Transverse colon (tissue), 4 donors: ENCODE measurements around the gene MUC15.

ENCODE experiments used
- POLR2A ChIP-seq: fragments of 450-650 bp; IDR thresholded peaks from one replicate; pipeline ENCODE4 v1.6.1; 2016; ENCODE audit warnings: antibody characterized with exemption, mild to moderate bottlenecking, moderate library complexity
- POLR2AphosphoS5 ChIP-seq, 3 donors: sonication (generic); formaldehyde crosslinking; IDR thresholded peaks; one replicate each; pipeline ENCODE4 v1.6.1; 2016; ENCODE audit warnings: antibody characterized with exemption in 3 of 3
- TF ChIP-seq, protein P1 (sequence below), 5 experiments: fragments of 200-600 bp in 3 of 5; fragments of 450-650 bp in 2 of 5; sonication (generic) in 3 of 5; IDR thresholded peaks; 1 replicate in 2 of 5; 2 replicates in 3 of 5; pipeline ENCODE4 v1.5.1; 2016 to 2017; ENCODE audit warnings: antibody characterized with exemption in 5 of 5, inconsistent platforms in 3 of 5, mild to moderate bottlenecking in 2 of 5, moderate library complexity in 1 of 5

DNA sequence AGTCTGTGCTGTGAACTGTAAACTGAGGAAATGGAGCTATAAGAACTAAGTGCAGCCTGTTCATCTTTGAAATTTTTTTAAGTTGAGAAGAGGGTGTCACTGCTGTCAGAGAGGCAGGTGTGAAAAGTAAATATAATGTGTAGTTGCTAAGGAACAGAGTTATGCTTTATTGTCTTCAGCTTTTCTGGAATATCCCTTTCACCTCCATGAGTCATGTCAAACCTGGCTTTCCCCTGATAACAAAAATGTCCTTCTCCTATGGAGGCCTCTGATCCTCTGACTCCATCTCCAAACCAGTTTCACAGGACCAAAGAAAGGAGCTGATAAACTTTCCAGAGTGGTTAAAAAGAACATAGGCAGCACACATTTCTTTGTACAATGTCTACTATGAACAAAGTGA, 12.8 kb upstream of the MUC15 start:
- TF ChIP-seq, protein P1, sequence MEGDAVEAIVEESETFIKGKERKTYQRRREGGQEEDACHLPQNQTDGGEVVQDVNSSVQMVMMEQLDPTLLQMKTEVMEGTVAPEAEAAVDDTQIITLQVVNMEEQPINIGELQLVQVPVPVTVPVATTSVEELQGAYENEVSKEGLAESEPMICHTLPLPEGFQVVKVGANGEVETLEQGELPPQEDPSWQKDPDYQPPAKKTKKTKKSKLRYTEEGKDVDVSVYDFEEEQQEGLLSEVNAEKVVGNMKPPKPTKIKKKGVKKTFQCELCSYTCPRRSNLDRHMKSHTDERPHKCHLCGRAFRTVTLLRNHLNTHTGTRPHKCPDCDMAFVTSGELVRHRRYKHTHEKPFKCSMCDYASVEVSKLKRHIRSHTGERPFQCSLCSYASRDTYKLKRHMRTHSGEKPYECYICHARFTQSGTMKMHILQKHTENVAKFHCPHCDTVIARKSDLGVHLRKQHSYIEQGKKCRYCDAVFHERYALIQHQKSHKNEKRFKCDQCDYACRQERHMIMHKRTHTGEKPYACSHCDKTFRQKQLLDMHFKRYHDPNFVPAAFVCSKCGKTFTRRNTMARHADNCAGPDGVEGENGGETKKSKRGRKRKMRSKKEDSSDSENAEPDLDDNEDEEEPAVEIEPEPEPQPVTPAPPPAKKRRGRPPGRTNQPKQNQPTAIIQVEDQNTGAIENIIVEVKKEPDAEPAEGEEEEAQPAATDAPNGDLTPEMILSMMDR (IDR thresholded peaks at IDR 0.05), result no peak
- no peak for TF ChIP-seq POLR2AphosphoS5 (IDR thresholded peaks at IDR 0.05)
- TF ChIP-seq POLR2A, result no peak
